H1 (cell line): ENCODE measurements around the gene MOK. TPM values are rescaled to one million over a fixed set of nuclear protein-coding genes. Genes with fewer than 3 reads are reported as not detected.

ENCODE experiments used
- CTCF ChIA-PET: fragments of 300-600 bp; sonication (Branson Sonifier 250); formaldehyde crosslinking; loops from one replicate; lab custom pipeline; 2021; ENCODE audit not compliant: partially characterized antibody; lab: Charles Lee
- POLR2A ChIA-PET: fragments of 300-600 bp; sonication (Branson Sonifier 250); formaldehyde crosslinking; loops from one replicate; lab custom pipeline; 2021; ENCODE audit warnings: inconsistent platforms; ENCODE audit not compliant: partially characterized antibody; lab: Charles Lee
- DNase-seq, 2 experiments: peaks; one replicate each; pipeline versions ENCODE4 v3.0.0 to v3.0.0-alpha.2; 2010 to 2022; ENCODE audit warnings: low spot score in 2 of 2, low read depth in 1 of 2, mixed read lengths in 1 of 2
- FAIRE-seq: peaks from 2 replicates; lab custom pipeline; 2011; peaks lifted over from hg19 to GRCh38; lab: Jason Lieb, UNC
- H2AFZ ChIP-seq: 2 replicates; pipeline ENCODE4 v1.8.1; 2012; ENCODE audit warnings: low read length, inconsistent platforms
- H2AK5ac ChIP-seq: 2 replicates; pipeline ENCODE4 v1.6.1; 2013; ENCODE audit warnings: low read depth, low read length
- H2BK120ac ChIP-seq: replicated peaks from 2 replicates; pipeline ENCODE3; 2013; ENCODE audit warnings: low read depth, low read length, inconsistent platforms
- H2BK12ac ChIP-seq: 2 replicates; pipeline ENCODE4 v1.6.1; 2013; ENCODE audit warnings: low read depth, low read length
- H2BK15ac ChIP-seq: 2 replicates; pipeline ENCODE4 v1.6.1; 2013; ENCODE audit warnings: low read length
- H2BK20ac ChIP-seq: 2 replicates; pipeline ENCODE4 v1.6.1; 2013; ENCODE audit warnings: low read length
- H2BK5ac ChIP-seq: 2 replicates; pipeline ENCODE4 v1.6.1; 2013; ENCODE audit warnings: low read depth, low read length
- H3K14ac ChIP-seq: 2 replicates; pipeline ENCODE4 v1.6.1; 2013; ENCODE audit warnings: inconsistent platforms; ENCODE audit not compliant: insufficient read length
- H3K18ac ChIP-seq: 2 replicates; pipeline ENCODE4 v1.6.1; 2013; ENCODE audit warnings: low read length; ENCODE audit errors: extremely low read depth
- H3K23ac ChIP-seq: 2 replicates; pipeline ENCODE4 v1.6.1; 2013; ENCODE audit warnings: inconsistent platforms; ENCODE audit not compliant: insufficient read length
- H3K23me2 ChIP-seq: 2 replicates; pipeline ENCODE4 v1.6.1; 2013; ENCODE audit warnings: low read depth, low read length
- H3K27ac ChIP-seq: 2 replicates; pipeline ENCODE4 v1.6.1; 2011; ENCODE audit warnings: low read depth, low read length, inconsistent platforms
- H3K27me3 ChIP-seq, 4 experiments: replicated peaks in 1 of 4; 1 replicate in 1 of 4; 2 replicates in 3 of 4; pipeline versions ENCODE4 v1.6.1 to v1.8.1; 2011 to 2013; ENCODE audit warnings: low read length in 3 of 4, mild to moderate bottlenecking in 3 of 4, inconsistent platforms in 2 of 4, mixed read lengths in 2 of 4, moderate library complexity in 1 of 4; ENCODE audit not compliant: control insufficient read depth in 3 of 4, insufficient read depth in 3 of 4; ENCODE audit errors: extremely low read depth in 1 of 4
- H3K36me3 ChIP-seq, 4 experiments: 2 replicates each; pipeline versions ENCODE4 v1.6.1 to v1.8.1; 2011 to 2013; ENCODE audit warnings: mild to moderate bottlenecking in 4 of 4, low read length in 3 of 4, moderate library complexity in 2 of 4, control low read depth in 1 of 4, inconsistent platforms in 1 of 4; ENCODE audit not compliant: insufficient read depth in 4 of 4, control insufficient read depth in 2 of 4
- H3K4ac ChIP-seq: replicated peaks from 2 replicates; pipeline ENCODE3; 2013; ENCODE audit warnings: low read length, low read depth, mixed read lengths, inconsistent platforms; ENCODE audit not compliant: insufficient read length
- H3K4me1 ChIP-seq, 4 experiments: replicated peaks in 1 of 4; 1 replicate in 1 of 4; 2 replicates in 3 of 4; pipeline versions ENCODE4 v1.6.1 to v1.8.1; 2011 to 2013; ENCODE audit warnings: low read length in 3 of 4, inconsistent platforms in 2 of 4, mixed read lengths in 1 of 4; ENCODE audit not compliant: insufficient read depth in 4 of 4, control insufficient read depth in 3 of 4
- H3K4me2 ChIP-seq, 2 experiments: 2 replicates each; pipeline versions ENCODE4 v1.6.1 to v1.8.1; 2011 to 2013; ENCODE audit warnings: low read depth in 2 of 2, low read length in 2 of 2, control low read depth in 1 of 2, inconsistent platforms in 1 of 2, mild to moderate bottlenecking in 1 of 2; ENCODE audit not compliant: insufficient read depth in 1 of 2
- H3K4me3 ChIP-seq, 4 experiments: fragments of 200-600, 300-600 bp in 1 of 4; sonication (generic), shearing (Covaris generic), sonication (Bioruptor Twin) in 1 of 4; 2 replicates each; pipeline versions ENCODE4 v1.5.1 to v1.8.1; 2011 to 2016; ENCODE audit warnings: low read length in 4 of 4, low read depth in 3 of 4, control low read depth in 2 of 4, inconsistent platforms in 2 of 4, mild to moderate bottlenecking in 2 of 4, mixed read lengths in 1 of 4, moderate library complexity in 1 of 4; ENCODE audit not compliant: insufficient read depth in 2 of 4; ENCODE audit errors: extremely low read depth in 1 of 4
- H3K56ac ChIP-seq: replicated peaks from 2 replicates; pipeline ENCODE3; 2013; ENCODE audit warnings: low read depth, mild to moderate bottlenecking, mixed read lengths, low read length, inconsistent platforms; ENCODE audit not compliant: insufficient read length
- H3K79me1 ChIP-seq: 2 replicates; pipeline ENCODE4 v1.6.1; 2013; ENCODE audit warnings: low read depth, low read length, control low read depth
- H3K79me2 ChIP-seq, 2 experiments: 2 replicates each; pipeline versions ENCODE4 v1.6.1 to v1.8.1; 2012 to 2013; ENCODE audit warnings: low read length in 2 of 2, mild to moderate bottlenecking in 2 of 2, inconsistent platforms in 1 of 2; ENCODE audit not compliant: insufficient read depth in 2 of 2, control insufficient read depth in 1 of 2
- H3K9ac ChIP-seq, 4 experiments: replicated peaks in 1 of 4; 1 replicate in 1 of 4; 2 replicates in 3 of 4; pipeline versions ENCODE4 v1.6.1 to v1.8.1; 2011 to 2013; ENCODE audit warnings: low read depth in 3 of 4, low read length in 3 of 4, control low read depth in 2 of 4, mild to moderate bottlenecking in 2 of 4, moderate library complexity in 2 of 4, inconsistent platforms in 1 of 4; ENCODE audit errors: extremely low read depth in 1 of 4
- H3K9me3 ChIP-seq, 2 experiments: 2 replicates each; pipeline versions ENCODE4 v1.6.1 to v1.8.1; 2012 to 2013; ENCODE audit warnings: mild to moderate bottlenecking in 2 of 2, moderate library complexity in 2 of 2, control low read depth in 1 of 2, inconsistent platforms in 1 of 2, low read depth in 1 of 2, low read length in 1 of 2, mixed read lengths in 1 of 2; ENCODE audit not compliant: insufficient read depth in 2 of 2
- H4K20me1 ChIP-seq, 2 experiments: replicated peaks in 1 of 2; 2 replicates each; pipeline versions ENCODE3 to v1.8.1; 2011 to 2013; ENCODE audit warnings: inconsistent platforms in 2 of 2, low read length in 2 of 2, mild to moderate bottlenecking in 1 of 2; ENCODE audit not compliant: insufficient read depth in 2 of 2, control insufficient read depth in 1 of 2
- H4K5ac ChIP-seq: 2 replicates; pipeline ENCODE4 v1.6.1; 2013; ENCODE audit warnings: low read length, low read depth, mixed read lengths, inconsistent platforms; ENCODE audit not compliant: insufficient read length
- H4K8ac ChIP-seq: 2 replicates; pipeline ENCODE4 v1.8.0; 2013; ENCODE audit warnings: mild to moderate bottlenecking, moderate library complexity, low read length, inconsistent platforms; ENCODE audit not compliant: insufficient read depth; ENCODE audit errors: extremely low read depth
- H4K91ac ChIP-seq: replicated peaks from 2 replicates; pipeline ENCODE3; 2013; ENCODE audit warnings: low read length, mixed read lengths, inconsistent platforms; ENCODE audit not compliant: insufficient read length
- ASH2L ChIP-seq: fragments of 200-600, 300-600 bp; sonication (generic); IDR thresholded peaks from one replicate; pipeline ENCODE4 v1.7.1; 2017; ENCODE audit warnings: low read length
- ATF2 ChIP-seq: IDR thresholded peaks from 2 replicates; pipeline ENCODE4 v1.6.1; 2012; ENCODE audit warnings: low read length, inconsistent platforms
- GTF2F1 ChIP-seq: IDR thresholded peaks from 2 replicates; pipeline ENCODE4 v1.6.1; 2012; ENCODE audit warnings: low read depth, low read length, improper control_type of control experiment, borderline replicate concordance
- HDAC6 ChIP-seq: IDR thresholded peaks from one replicate; pipeline ENCODE4 v1.7.1; 2012; ENCODE audit warnings: low read depth, mild to moderate bottlenecking, inconsistent platforms, low read length, moderate library complexity
- KDM5A ChIP-seq: fragments of 200-600 bp; IDR thresholded peaks from 2 replicates; pipeline ENCODE4 v1.7.1; 2012; ENCODE audit warnings: mild to moderate bottlenecking, low read length, inconsistent platforms, mixed read lengths
- RFX5 ChIP-seq: IDR thresholded peaks from 2 replicates; pipeline ENCODE4 v1.6.1; 2011; ENCODE audit warnings: low read depth, low read length, improper control_type of control experiment, borderline replicate concordance
- RNF2 ChIP-seq: fragments of 200-900, 300-1000 bp; sonication (generic); IDR thresholded peaks from 2 replicates; pipeline ENCODE4 v1.7.1; 2016; ENCODE audit warnings: borderline replicate concordance, low read depth, mild to moderate bottlenecking, antibody characterized with exemption, low read length; ENCODE audit not compliant: poor library complexity, severe bottlenecking; ENCODE audit errors: missing control alignments
- TBP ChIP-seq: IDR thresholded peaks from 2 replicates; pipeline ENCODE4 v1.6.1; 2011; ENCODE audit warnings: low read depth, low read length, improper control_type of control experiment
- USF2 ChIP-seq: IDR thresholded peaks from 2 replicates; pipeline ENCODE4 v1.6.1; 2011; ENCODE audit warnings: low read length, improper control_type of control experiment
- ZNF274 ChIP-seq: IDR thresholded peaks from 2 replicates; pipeline ENCODE4 v1.7.0; 2012; ENCODE audit warnings: low read length, borderline replicate concordance; ENCODE audit errors: extremely low read depth
- WGBS, 2 experiments: shearing (Covaris generic) in 1 of 2; methylation state at CpG; one replicate each; pipeline versions ENCODE4 v1.1.6 to v1.1.7; 2013 to 2015; ENCODE audit warnings: low lambda C conversion rate in 2 of 2, mixed read lengths in 2 of 2, inconsistent platforms in 1 of 2, low coverage in 1 of 2, missing lambda C conversion rate in 1 of 2; ENCODE audit not compliant: insufficient replicate concordance in 2 of 2, insufficient coverage in 1 of 2, insufficient read length in 1 of 2; ENCODE audit errors: extremely low coverage in 1 of 2, missing lambda C conversion rate in 1 of 2; 5-methylcytosine and 5-hydroxymethylcytosine counted together
- polyA plus RNA-seq, 7 experiments: library from polyadenylated mRNA; depleted of rRNA in 3 of 7; stranded (reverse) in 5 of 7; unstranded in 2 of 7; fragments of >200 nt in 5 of 7; fragments of 200-250 nt in 2 of 7; gene quantifications; 1 replicate in 5 of 7; 2 replicates in 1 of 7; 4 replicates in 1 of 7; pipeline versions ENCODE4 v1.2.1 to v1.2.3, GENCODE V29; 2011 to 2013; ENCODE audit warnings: missing spikeins in 2 of 7, mixed read lengths in 2 of 7
- total RNA-seq: library from RNA; stranded (reverse); fragmentation: NEBNext Ultra II Directional; extraction: Animal tissue kit (Norgen Biotek cat#: 25700); gene quantifications from 2 replicates; pipeline ENCODE4 v1.2.1, GENCODE V29; 2021

MOK gene
- total and polyA plus RNA-seq, 2 of the 8 experiments (the other 6 are each of a cell fraction or from before 2014, with no cell fraction given), result 2.1 to 2.5 TPM

- no peak overlapping the region for H4K91ac ChIP-seq
- H3K9me3 ChIP-seq, result no peaks in the 10 kb centered on the region
- H3K27ac ChIP-seq, result no peak overlapping the region
- no peak overlapping the region for H3K4ac ChIP-seq
- H3K9ac ChIP-seq, result no peak overlapping the region
- no peak overlapping the region for H2BK15ac ChIP-seq
- no peaks in the 10 kb centered on the region for H3K79me1 ChIP-seq
- no peak overlapping the region for H3K4me2 ChIP-seq
- CTCF ChIA-PET, result interaction anchor here (1.3 kb wide), 1 partner anchor 68 kb away, joined by 3 read pairs; no protein-coding TSS in a partner anchor
- H2BK12ac ChIP-seq, result no peak overlapping the region
- H2AK5ac ChIP-seq, result no peak overlapping the region
- no peaks in the 10 kb centered on the region for H3K79me2 ChIP-seq
- POLR2A ChIA-PET, result interaction anchor here (1.1 to 2.1 kb wide), 2 partner anchors 10 to 11 kb away, joined by 3 to 8 read pairs; partner anchors contain the start of genes CINP and TECPR2
- no peak overlapping the region for H2BK120ac ChIP-seq
- FAIRE-seq (no peak), DNase-seq (no peak)
- peaks cover 2 to 27% (median 18%) of the 10 kb centered on the region in 4 experiments; a peak in 6 of 8 replicates for H3K36me3 ChIP-seq
- no peaks in the 10 kb centered on the region for H3K23me2 ChIP-seq
- WGBS, 2 experiments, result 93% methylated on average over 4 of the region's 4 CpGs; no CpG with 5 or more reads in 1 of the 2 experiments
- no peak overlapping the region for H3K4me3 ChIP-seq
- no peak overlapping the region for H2AFZ ChIP-seq
- no peak overlapping the region for H3K56ac ChIP-seq
- no peak overlapping the region for H2BK20ac ChIP-seq
- no peak overlapping the region for H3K14ac ChIP-seq
- no peak overlapping the region for H3K18ac ChIP-seq
- H3K23ac ChIP-seq, result no peak overlapping the region
- H3K27me3 ChIP-seq, result no peaks in the 10 kb centered on the region
- no peaks in the 10 kb centered on the region for H3K4me1 ChIP-seq
- H4K5ac ChIP-seq, result no peak overlapping the region
- no peaks in the 10 kb centered on the region for H4K20me1 ChIP-seq
- no peak overlapping the region for H4K8ac ChIP-seq
- no peak overlapping the region for H2BK5ac ChIP-seq
- TF ChIP-seq TBP (no peak), RNF2 (no peak), ATF2 (no peak), GTF2F1 (no peak), KDM5A (no peak), ZNF274 (no peak), USF2 (no peak), ASH2L (no peak), RFX5 (no peak), HDAC6 (no peak)
Measured at GRCh38 chr14:102352213-102352612, 47.2 kb upstream of the MOK start.
